Natural killer cell (primary cell): ENCODE results near the gene GTPBP2. TPM values are rescaled to one million over a fixed set of nuclear protein-coding genes. Genes with fewer than 3 reads are reported as not detected.
"Not testable (repeated sequence)": the region's sequence is repeated elsewhere in the genome, so short reads cannot be mapped to it uniquely, and the experiment has no call there.

Experiments used
- ATAC-seq, 3 donors: fragments of 150-1000 bp in 2 of 3; fragments of 200-7000 bp in 1 of 3; cut with Tn5 transposase; 1 replicate in 1 of 3; 2 replicates in 2 of 3; pipeline ENCODE4 v1.10.0; 2021; ENCODE audit warnings: mild to moderate bottlenecking in 2 of 3, moderate library complexity in 2 of 3
- DNase-seq, 2 donors: peaks; one replicate each; pipeline versions ENCODE4 v3.0.0 to v3.0.0-alpha.2; 2013 to 2021; ENCODE audit warnings: mixed read lengths in 1 of 2
- H3K27ac ChIP-seq: one replicate; pipeline ENCODE4 v1.5.1; 2013; ENCODE audit warnings: mild to moderate bottlenecking, low read length
- H3K27me3 ChIP-seq: one replicate; pipeline ENCODE4 v1.6.1; 2013; ENCODE audit warnings: low read length; ENCODE audit not compliant: control insufficient read depth, insufficient read depth
- H3K36me3 ChIP-seq: one replicate; pipeline ENCODE4 v1.6.1; 2013; ENCODE audit warnings: low read length; ENCODE audit not compliant: control insufficient read depth, insufficient read depth
- H3K4me1 ChIP-seq: one replicate; pipeline ENCODE4 v1.6.1; 2013; ENCODE audit warnings: low read length; ENCODE audit not compliant: control insufficient read depth, insufficient read depth
- H3K4me3 ChIP-seq: one replicate; pipeline ENCODE4 v1.5.1; 2013; ENCODE audit warnings: low read length
- H3K9me3 ChIP-seq: one replicate; pipeline ENCODE4 v1.6.1; 2013; ENCODE audit warnings: low read length; ENCODE audit not compliant: control insufficient read depth, insufficient read depth
- H3K27ac Mint-ChIP-seq, 2 donors: one replicate each; pipeline ENCODE4 v1.8.0; 2022; ENCODE audit warnings: mild to moderate bottlenecking in 2 of 2, mixed read lengths in 2 of 2, moderate library complexity in 1 of 2
- H3K27me3 Mint-ChIP-seq, 2 donors: one replicate each; pipeline ENCODE4 v1.8.0; 2022; ENCODE audit warnings: low read depth in 2 of 2, mixed read lengths in 2 of 2
- H3K36me3 Mint-ChIP-seq: one replicate; pipeline ENCODE4 v1.8.0; 2022; ENCODE audit warnings: mixed read lengths
- H3K4me1 Mint-ChIP-seq, 2 donors: one replicate each; pipeline ENCODE4 v1.8.0; 2022; ENCODE audit warnings: mixed read lengths in 2 of 2
- H3K4me3 Mint-ChIP-seq: one replicate; pipeline ENCODE4 v1.8.0; 2022; ENCODE audit warnings: mild to moderate bottlenecking, moderate library complexity, mixed read lengths
- H3K9me3 Mint-ChIP-seq, 2 donors: one replicate each; pipeline ENCODE4 v1.8.0; 2022; ENCODE audit warnings: mixed read lengths in 2 of 2
- CTCF ChIP-seq: fragments of 200-600 bp; IDR thresholded peaks from one replicate; pipeline ENCODE4 v1.8.0; 2022; ENCODE audit warnings: antibody characterized with exemption
- WGBS: methylation state at CpG from one replicate; pipeline ENCODE4 v1.1.7; 2013; ENCODE audit warnings: missing lambda C conversion rate; ENCODE audit not compliant: insufficient coverage; 5-methylcytosine and 5-hydroxymethylcytosine counted together
- intact Hi-C: fragments of 100-400 bp; cut with micrococcal nuclease; formaldehyde crosslinking; loops from one replicate; pipeline ENCODE4 v1.14.2; 2022
- total RNA-seq, 4 donors: library from RNA; stranded (reverse); fragments of 120-200 nt in 1 of 4; gene quantifications; one replicate each; pipeline versions ENCODE4 v1.2.3 to v1.2.4, GENCODE V29; 2013 to 2022

GTPBP2 gene
- total RNA-seq, 3 donors from 2014 or later (not counting 1 experiment from before 2014, with no cell fraction given) = 56.5 to 71.7 (median 69.3) TPM

- Mint-ChIP-seq H3K27me3 (no peaks in the 10 kb centered on the region), H3K4me1 (peaks cover 32 to 40% of the 10 kb centered on the region in 2 donors), H3K9me3 (no peaks in the 10 kb centered on the region), H3K4me3 (peak overlapping the region; percentile 96), H3K27ac (peak overlapping the region; percentile 93 to 96), H3K36me3 (no peaks in the 10 kb centered on the region)
- intact Hi-C loops = no loop called here
- no peaks in the 10 kb centered on the region for H3K27me3 ChIP-seq
- H3K27ac ChIP-seq = peak overlapping the region; percentile 71
- DNase-seq (no peak), ATAC-seq (no peak)
- H3K9me3 ChIP-seq = no peaks in the 10 kb centered on the region
- no peak for TF ChIP-seq CTCF
- H3K4me1 ChIP-seq = peaks cover 43% of the 10 kb centered on the region
- WGBS = 90% methylated on average over 9 of the region's 9 CpGs
- no peak overlapping the region for H3K4me3 ChIP-seq
- peaks cover 5% of the 10 kb centered on the region for H3K36me3 ChIP-seq
Observed at GRCh38 chr6:43634702-43635303, 5.7 kb upstream of the GTPBP2 start.

GRCh38 chr6:43633002-43633401 lies 3.9 kb upstream of the GTPBP2 start:
- DNase-seq, H3K27ac Mint-ChIP-seq, H3K9me3 Mint-ChIP-seq, intact Hi-C loops, H3K4me3 Mint-ChIP-seq, H3K27me3 Mint-ChIP-seq, H3K9me3 ChIP-seq, H3K36me3 ChIP-seq, H3K36me3 Mint-ChIP-seq, H3K4me3 ChIP-seq, ATAC-seq, H3K27ac ChIP-seq, H3K27me3 ChIP-seq: not testable (repeated sequence)
- peaks cover 47% of the 10 kb centered on the region for H3K4me1 ChIP-seq
- peaks cover 26 to 41% of the 10 kb centered on the region in 2 donors for H3K4me1 Mint-ChIP-seq
- WGBS = 96% methylated on average over 7 of the region's 7 CpGs

GRCh38 chr6:43630980-43631619 lies 2.0 kb upstream of the GTPBP2 start:
- peaks cover 36 to 52% of the 10 kb centered on the region in 2 donors for H3K4me1 Mint-ChIP-seq
- H3K9me3 Mint-ChIP-seq = no peaks in the 10 kb centered on the region
- no peaks in the 10 kb centered on the region for H3K36me3 Mint-ChIP-seq
- no peaks in the 10 kb centered on the region for H3K27me3 ChIP-seq
- H3K27ac ChIP-seq = no peak overlapping the region
- H3K27ac Mint-ChIP-seq = no peak overlapping the region
- DNase-seq (no peak), ATAC-seq (no peak)
- H3K4me3 ChIP-seq = no peak overlapping the region
- H3K36me3 ChIP-seq = no peaks in the 10 kb centered on the region
- no peaks in the 10 kb centered on the region for H3K9me3 ChIP-seq
- intact Hi-C loops = no loop called here
- no peak for TF ChIP-seq CTCF
- H3K27me3 Mint-ChIP-seq = no peaks in the 10 kb centered on the region
- H3K4me1 ChIP-seq = peaks cover 44% of the 10 kb centered on the region
- H3K4me3 Mint-ChIP-seq = no peak overlapping the region
- 92% methylated on average over 1 of the region's 1 CpG for WGBS

GRCh38 chr6:43629505-43630300 lies 639 bp upstream of the GTPBP2 start:
- Histone ChIP-seq H3K4me3 (peak overlapping the region; percentile 76), H3K4me1 (peaks cover 37% of the 10 kb centered on the region), H3K27ac (peak overlapping the region; percentile 73), H3K27me3 (no peaks in the 10 kb centered on the region), H3K36me3 (peaks cover 9% of the 10 kb centered on the region), H3K9me3 (no peaks in the 10 kb centered on the region)
- Mint-ChIP-seq H3K4me1 (peaks cover 23 to 43% of the 10 kb centered on the region in 2 donors), H3K4me3 (peak overlapping the region; percentile 97), H3K36me3 (no peaks in the 10 kb centered on the region), H3K27ac (peak overlapping the region; percentile 92 to 96), H3K9me3 (no peaks in the 10 kb centered on the region), H3K27me3 (no peaks in the 10 kb centered on the region)
- WGBS = under 1% methylated on average over 33 of the region's 41 CpGs
- ATAC-seq (peak; percentile 58 to 79 (median 64)), DNase-seq (peak; percentile 77 to 95)
- TF ChIP-seq CTCF = no peak
- intact Hi-C loops = loop anchor here (2.0 to 5.0 kb wide), 2 partner anchors 53 to 262 kb away; partner anchors contain the start of genes POLH, XPO5 and ZNF318
